Islet of Langerhans (tissue), 1 donor: ENCODE measurements around the gene PSD4.
A peak's percentile ranks its signal among the peaks of the same experiment; 100 is the strongest.

ENCODE experiments used
- FAIRE-seq: peaks from one replicate; lab custom pipeline; 2011; peaks lifted over from hg19 to GRCh38; lab: Jason Lieb, UNC

Gene PSD4

DNA sequence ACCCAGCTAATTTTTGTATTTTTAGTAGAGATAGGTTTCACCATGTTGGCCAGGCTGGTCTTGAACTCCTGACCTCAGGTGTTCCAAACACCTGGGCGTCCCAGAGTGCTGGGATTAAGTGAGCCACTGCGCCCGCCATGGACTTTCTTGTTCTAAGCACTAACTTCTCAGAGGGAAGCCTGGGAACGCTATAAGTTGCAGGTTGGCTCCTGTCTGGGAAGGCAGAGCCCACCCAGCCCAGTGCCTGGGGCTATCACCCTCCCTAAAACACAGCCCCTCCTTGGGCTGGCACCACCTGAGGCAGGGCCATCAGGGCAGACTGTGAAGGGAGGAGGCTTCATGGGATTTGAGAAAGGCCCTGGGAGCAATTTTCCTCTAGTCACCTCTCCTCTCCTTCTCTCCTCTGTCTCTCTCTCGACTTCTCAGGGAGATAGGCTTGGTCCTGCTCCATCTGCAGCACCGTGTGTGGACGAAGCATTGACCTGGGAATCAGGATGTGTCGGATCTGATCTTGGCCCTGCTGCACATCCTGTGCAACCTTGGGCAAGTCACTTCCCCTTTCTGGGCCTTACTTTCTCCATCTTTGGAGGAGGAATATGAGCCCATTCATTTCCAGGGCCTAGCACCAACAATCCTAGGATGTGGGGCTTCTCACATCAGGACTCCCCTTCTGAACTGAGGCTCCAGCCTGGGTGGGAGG is 10.9 kb downstream of the PSD4 start:
- no peak for FAIRE-seq

DNA sequence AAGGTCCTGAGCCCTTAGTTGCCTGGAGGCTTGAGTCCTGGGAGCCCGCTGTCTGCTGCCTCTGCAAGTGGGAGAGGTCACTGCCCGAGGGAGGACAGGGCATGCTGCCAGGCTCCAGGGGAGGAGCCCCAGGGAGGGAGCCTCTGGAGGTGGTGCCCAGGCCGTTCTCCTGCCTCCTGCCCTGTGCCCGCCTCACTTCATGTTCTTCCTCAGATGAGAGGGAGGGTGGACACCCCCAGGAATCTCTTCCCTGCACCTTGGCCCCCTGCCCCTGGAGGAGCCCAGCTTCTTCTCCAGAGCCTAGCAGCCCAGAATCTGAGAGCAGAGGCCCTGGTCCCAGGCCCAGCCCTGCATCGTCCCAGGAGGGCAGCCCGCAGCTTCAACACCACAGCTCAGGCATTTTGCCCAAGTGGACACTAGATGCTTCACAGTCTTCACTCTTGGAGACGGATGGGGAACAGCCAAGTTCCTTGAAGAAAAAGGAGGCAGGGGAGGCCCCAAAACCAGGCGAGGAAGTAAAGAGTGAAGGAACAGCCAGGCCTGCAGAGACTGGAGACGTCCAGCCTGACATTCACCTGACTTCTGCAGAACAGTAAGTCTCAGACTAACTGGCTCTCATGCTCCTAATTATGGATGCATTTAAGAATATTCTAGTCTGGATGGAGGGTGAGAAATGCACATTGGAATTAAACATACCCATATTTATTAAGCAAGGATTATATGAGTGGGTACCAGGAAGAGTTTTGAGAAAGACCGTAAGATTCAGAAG is 12.1 kb downstream of the PSD4 start:
- no peak for FAIRE-seq

DNA sequence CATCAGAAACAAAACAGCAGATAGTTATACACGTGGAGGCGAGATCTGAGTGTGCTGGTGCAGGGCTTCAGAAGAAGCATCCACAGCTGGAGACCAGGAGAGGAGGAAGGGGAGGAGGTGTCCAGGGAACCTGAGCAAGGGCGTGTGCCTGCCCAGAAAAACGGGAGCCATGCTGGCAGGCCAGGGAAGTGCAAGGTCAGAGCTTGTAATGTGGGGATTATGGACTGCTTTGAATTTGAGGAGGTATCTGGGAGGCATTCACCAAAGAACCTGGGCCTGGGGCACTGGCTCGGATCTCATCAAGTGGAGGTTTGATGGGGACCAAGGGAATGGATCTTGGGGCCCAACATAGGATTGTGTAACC is 12.6 kb downstream of the PSD4 start:
- FAIRE-seq = no peak

DNA sequence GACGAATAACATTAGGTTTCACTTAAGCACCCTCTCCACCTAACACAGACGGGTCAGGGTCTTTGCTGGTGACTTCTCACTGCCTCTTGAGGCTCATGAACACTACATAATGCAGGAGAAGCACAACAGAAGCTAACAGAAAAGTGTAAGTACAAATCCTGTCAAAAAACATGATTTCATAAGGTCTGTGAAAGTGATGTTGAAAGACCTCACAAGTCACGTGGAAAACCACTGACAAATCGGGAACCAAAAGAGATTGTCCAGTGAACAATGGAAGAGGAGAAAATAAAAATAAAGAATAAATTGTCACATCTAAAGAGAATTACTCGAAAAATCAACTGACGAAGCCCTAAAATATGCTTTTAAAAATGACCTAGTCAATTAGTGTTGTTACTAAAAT is 14.0 kb downstream of the PSD4 start:
- FAIRE-seq = no peak

DNA sequence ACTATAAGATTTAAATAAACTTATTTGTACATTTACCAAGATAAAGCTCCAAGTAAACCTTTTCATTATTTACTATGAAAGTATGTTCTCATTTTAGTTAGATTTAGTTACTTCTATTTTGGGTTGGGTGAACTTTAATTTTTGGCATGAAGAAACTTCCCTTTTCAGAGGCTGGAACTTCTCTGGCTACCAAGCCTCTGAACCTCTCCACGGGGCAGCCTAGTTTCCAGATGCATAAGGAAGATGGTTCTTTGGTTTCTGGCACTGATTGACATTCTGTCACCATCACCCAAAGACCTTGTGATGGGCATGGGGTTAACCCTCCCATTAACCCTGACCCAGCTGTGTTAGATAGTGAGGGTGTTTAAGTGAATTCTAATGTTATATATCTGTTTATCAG is 17.1 kb downstream of the PSD4 start:
- no peak for FAIRE-seq

DNA sequence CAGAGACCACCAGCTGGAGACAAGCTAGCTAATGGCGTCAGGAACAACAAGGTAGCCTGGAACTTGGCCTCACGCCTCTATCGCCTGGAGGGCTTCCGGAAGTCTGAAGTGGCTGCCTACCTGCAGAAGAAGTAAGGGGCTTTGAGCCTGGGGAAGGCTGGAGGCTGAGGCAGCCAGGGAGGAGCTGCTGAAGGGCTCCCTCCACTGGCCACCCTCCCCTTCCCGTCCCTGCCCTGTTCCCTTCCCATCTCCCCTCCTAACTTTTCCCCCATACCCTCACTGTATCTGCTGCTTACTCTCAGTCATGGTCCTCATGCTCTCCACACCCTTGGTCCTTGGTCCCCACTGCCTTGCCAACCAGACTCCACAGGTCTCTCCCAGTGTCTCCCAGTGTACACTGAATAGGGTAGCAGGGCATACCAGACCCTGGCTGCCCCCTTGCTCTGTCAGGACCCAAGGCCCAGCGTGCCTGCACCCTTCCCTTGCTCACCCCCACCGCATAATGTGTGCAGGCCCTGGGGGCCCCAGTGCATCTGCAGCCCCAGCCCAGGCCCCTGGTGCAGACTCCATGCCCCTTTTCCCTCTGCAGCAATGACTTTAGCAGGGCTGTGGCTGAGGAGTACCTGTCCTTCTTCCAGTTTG is 18.8 kb downstream of the PSD4 start:
- no peak for FAIRE-seq

DNA sequence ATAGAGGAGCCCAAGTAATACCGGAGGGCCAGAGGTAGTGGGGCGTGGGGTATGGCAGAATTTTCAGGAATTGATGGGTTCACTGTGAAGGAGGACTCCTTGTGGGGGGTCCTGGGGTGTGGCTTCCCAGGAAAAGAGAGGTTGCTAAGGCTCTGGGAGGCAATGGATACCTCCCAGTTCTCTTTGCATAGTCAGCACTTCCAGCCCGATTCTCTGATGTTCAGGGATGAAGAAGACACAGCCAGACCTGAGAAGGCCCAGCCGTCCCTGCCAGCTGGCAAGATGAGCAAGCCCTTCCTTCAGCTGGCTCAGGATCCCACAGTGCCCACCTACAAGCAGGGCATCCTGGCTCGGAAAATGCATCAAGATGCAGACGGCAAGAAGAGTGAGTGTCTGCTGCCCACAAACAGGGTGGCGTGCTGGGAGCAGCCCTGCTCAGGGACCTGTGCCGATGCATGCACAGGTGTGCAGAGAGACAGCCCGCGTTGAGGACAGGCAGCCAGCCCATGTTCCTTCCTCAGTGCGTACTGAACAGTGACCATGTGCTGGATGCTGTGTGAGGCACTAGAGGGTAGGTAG is 22.2 kb downstream of the PSD4 start:
- FAIRE-seq = no peak

DNA sequence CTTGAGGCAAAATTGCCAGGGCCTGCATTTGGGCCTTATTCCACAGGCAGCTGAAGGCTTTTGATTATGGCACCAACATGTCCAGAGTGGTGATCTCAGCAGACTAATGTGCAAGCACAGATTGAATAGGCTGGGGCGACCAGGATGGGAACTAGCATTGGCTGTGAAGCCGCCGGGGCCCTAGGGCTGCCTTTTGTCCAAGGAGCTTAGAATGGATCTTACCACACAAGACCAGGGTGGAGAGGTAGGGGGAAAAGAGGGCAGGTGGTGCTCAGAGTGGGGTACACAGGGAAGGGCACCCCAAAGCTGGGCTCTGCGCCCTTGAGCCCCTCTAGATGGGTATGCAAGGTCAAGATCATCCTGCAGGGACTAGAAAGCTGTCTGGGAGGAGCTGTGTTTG is 23.1 kb downstream of the PSD4 start:
- FAIRE-seq = no peak

DNA sequence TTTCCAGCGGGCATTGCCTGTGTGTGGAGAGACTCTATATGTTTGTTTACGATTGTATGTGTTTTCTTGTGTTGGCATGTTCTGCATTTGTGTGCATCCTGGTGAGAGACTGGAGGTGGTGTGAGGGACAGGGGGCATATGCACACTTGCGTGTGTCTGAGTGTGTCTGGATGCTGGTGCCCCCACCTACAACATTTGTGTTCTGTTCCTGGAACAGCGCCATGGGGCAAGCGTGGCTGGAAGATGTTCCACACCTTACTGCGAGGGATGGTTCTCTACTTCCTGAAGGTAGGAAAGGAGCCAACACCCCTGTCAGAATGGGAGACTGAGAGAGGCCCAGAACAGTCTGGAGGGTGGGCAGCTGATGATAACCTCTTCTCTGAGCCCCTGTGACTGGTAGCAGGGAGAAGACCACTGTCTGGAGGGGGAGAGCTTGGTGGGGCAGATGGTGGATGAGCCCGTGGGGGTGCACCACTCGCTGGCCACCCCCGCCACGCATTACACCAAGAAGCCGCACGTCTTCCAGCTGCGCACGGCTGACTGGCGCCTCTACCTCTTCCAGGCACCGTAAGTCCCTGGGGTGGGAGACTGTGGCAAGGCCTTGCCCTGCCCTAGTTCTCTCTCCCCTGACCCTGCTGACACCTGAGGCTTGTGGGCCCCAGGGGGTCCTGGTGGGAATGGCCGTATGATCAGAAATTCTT is 23.7 kb downstream of the PSD4 start:
- FAIRE-seq = no peak

DNA sequence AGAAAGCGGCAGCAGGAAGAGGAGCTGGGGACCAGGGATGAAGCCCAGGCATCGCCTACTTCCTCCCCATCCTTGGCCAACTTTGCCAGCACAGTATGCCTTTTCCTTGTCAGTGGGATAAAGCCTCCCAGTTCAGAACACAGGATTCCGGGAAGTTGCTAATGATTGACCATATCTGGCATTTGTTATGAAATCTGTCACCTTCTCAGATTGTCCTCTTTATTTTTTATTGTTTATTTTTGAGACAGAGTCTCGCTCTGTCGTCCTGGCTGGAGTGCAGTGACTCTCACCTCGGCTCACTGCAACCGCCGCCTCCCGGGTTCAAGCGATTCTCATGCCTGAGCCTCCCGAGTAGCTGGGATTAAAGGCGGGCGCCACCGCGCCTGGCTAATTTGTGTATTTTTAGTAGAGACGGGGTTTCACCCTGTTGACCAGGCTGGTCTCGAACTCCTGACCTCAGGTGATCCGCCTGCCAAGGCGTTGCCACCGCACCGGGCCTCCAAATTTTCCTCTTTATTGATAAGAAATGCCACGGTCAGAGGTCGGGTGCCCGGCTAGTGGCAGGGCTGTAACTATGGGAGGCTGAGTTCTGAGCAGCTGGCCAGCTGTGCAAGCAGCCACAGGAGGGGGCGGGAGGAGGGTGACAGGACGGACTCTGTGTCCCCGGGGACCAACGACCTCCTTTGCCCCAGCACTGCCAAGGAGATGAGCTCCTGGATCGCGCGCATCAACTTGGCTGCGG is 24.4 kb downstream of the PSD4 start:
- no peak for FAIRE-seq

DNA sequence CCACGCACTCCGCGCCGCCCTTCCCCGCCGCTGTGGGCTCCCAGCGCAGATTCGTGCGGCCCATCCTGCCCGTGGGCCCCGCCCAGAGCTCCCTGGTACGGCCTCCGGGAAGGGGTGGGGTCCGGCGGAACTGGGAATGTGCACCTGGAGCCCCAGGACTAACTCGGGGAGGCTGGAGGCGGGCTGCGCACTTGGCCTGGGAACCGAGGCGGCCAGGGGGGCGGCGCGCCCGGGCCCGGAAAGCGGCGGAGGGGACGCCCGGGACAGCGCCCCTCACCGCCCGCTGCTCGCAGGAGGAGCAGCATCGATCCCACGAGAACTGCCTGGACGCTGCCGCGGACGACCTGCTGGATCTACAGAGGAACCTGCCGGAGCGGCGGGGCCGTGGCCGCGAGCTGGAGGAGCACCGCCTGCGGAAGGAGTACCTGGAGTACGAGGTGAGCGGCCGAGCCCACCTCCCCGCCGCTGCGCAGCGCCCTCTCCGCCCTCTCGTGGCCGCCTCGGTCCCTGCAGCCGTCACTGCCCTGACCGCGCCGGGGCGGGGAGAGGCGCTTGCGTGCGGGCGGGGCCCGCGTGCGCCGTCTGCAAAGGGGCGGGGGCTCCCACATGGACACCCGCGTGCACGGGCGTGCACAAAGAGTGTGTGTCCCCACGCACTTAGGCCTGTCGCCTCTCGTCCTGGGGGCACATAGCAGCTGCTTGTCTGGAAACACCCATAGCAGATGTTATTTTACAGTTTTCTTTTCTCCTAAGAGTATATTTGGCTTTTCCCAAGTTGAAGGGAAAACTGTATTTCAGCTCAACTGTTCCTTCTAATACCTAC is 25.2 kb downstream of the PSD4 start:
- FAIRE-seq = no peak

DNA sequence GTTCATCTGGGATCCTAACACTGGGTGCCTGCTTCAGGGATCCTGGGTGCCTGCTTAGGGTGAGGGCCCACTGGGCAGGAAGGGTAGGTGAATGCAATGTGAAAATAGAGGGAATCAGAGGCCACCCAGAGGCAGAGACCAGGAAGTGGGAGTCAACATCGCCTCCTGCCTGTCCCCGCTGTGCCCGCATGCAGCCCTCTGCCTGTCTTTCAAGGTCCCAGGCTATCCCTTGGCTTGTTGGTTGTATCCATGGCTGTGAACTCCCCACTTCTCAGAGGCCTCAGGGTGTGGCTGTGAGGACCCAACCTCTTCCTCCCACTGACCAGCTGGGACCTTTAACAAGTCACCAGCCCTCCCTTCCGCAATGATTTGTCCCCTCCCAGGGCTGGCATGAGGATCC is 26.5 kb downstream of the PSD4 start:
- FAIRE-seq = no peak

DNA sequence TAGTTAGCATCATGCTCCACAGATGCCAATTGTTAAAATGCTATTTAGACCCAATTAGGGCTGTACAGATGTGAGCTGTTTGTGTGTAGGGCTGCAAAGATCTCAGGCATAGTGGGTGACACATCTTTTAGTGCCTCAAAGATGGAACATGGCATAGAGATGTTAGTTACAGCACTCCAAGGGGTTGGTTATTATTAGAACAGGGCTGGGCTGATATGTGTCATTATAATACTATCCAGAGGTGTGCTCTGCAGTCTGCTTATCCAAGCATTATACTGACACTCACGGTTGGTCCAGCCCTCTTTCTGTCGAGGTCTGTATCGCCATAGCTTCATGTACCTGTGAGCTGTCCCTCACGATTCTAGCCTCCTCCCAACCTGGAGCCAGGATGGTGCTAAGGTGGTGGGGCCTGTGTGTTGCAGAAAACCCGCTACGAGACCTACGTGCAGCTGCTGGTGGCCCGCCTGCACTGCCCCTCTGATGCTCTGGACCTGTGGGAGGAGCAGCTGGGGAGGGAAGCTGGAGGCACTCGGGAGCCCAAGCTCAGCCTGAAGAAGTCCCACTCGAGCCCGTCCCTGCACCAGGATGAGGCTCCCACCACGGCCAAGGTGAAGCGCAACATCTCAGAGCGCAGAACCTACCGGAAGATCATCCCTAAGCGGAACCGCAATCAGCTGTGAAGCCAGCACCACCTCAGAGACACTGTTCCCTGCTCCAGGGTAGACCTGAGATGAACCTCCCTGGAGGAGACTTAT is 27.1 kb downstream of the PSD4 start:
- FAIRE-seq = no peak

DNA sequence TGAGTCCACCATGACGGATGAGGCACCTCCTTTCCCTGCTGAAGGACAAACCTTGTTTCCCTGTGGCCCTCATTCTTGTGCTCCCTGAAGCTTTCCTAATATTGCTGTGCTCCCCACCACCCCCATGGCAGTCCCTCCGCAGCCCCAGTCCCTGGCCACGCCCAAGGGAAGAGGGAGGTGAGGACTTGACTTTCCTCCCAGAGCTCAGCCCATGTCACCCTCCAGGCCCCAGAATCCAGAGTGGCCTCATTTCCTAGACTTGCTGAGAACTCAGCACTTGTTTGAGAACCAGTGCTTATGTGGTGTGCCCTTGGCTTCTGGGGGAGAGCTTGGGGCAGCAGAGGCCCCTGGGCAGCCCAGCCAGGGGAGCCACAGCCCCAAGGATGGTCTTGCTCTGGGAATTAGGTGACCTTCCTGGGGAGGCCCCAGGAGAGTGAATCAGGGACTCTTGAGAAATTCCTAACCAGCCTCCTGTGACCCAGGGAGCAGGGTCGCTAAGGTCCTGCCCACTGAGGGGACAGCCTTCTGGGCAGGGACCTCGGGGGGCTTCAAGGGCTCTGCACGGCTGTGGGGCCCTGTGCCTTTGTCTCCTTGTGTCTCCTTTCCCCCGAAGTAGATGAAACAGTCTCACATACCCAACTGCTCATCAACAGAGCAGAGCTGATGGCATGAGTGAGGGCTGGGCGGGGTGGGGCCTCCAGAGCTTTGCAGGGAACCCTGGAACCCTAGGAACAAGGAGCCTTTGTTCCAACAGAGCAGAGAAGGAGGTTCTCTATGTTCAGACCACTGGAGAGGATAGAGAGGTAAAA is 27.9 kb downstream of the PSD4 start:
- no peak for FAIRE-seq

DNA sequence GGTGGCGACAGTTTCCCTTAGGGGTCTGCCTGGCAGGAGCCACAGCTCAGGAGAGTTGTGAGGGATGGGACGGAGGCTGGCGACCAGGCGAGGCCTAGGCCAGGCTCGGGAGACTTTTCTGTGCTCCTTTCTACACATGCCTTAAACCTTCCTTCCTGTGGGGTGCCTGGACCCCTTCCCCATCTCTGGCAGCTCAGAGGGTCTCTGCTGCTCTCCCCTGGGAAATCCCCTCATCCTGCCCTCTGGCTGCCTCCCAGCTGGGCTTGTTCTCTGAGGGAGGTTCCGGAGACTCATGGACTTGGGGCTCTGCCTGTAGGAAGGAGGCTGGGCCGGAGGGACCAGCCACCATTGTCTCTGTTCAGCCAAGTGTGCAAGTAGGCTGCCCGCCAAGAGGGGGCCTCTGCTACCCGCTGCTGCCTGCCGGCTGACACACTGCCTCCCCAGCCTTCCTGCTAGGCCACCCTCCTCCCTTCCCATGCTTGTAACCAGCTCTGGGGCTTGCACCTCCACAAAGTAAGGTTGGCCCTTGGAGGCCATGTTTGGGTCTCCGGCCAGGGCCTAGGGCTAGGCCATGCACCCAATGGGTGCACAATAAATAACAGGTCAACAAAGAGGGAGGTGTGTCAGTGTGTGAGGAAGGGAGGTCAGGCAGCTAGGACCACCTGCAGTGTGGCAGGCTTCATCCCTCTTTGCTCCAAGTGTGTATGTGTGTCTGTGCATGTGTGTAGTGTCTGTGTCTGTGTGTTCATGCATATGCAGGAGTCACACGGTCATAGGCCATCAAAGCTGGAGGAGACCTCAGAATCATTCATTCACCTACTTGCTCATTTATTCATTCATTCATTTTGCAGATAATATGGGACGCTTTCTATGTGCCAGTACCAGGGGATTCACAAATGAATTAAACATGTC is 28.8 kb downstream of the PSD4 start:
- FAIRE-seq = no peak

DNA sequence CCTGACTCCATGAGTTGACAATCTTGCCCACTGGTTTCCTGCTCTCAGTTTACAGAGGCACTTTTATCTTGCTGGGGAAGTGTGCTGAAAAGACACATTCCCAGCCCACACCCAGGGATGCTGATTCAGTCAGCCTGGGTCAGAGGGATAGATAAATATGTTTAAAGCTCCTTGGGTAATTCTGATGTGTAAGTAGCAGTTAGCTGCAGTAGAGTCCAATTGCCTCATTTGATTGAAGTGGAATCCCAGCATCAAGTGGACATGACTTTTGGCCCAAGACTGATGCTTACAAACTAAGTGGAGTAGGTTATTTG is 29.4 kb downstream of the PSD4 start:
- no peak for FAIRE-seq

DNA sequence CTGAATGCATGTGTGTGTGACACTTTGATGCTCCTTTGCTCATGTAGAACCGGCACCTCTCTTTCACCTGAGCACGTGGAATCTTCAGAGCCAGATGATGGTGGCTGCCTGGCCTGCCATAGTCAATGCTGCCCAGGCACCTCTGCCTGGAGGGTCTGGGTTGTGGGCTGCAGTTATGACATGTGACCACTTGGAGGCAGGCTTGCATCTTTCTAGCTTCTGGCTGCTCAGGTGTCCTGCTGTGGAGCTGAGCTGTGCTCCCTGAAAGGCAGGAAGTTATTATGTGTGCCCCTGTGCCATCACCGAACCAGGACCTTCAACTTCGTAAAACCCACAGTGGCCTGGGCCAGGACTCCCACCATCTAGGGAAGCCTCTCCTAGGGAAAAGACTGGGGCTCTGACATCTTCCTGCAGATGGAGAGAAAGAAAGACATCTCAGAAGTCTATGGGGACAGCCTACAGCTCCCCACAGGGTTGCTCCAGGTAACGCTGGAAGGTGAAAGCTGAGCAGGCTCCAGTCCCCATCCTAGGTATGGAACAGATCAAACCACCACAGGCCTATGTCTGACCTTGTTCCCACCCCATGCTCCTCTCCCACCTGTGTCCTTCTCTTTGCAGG is 30.2 kb downstream of the PSD4 start:
- FAIRE-seq = peak; percentile 30

DNA sequence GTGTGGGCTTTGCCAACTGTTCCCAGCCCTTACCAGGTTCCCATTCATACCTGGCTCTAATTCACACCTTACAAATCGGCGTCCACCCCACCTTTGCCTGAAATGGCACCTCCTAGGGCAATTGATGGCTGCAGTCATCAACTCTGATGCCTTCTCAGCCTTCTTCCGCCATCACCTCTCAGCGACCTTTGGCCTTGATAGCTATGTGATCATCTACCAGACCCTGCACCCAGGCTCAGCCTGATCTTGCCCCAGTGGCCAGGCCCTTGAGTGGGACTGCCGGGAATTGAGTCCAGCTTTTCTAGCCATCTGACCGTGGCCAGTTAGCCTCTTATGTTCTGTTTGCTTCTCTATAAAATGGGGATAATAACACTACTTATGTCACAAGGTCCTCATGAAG is 32.5 kb downstream of the PSD4 start:
- FAIRE-seq = no peak
